SU-DHL-6 (cell line): ENCODE results near the gene ZFHX3.

Source experiments
- H2AFZ ChIP-seq: fragments of 200-600 bp; sonication (generic); 2 replicates; pipeline ENCODE4 v1.6.1; 2014; ENCODE audit warnings: low read depth, mild to moderate bottlenecking, moderate library complexity, mixed read lengths, antibody characterized with exemption, low read length; ENCODE audit not compliant: severe bottlenecking
- H3F3A ChIP-seq: fragments of 200-600 bp; shearing (Covaris generic); 2 replicates; pipeline ENCODE4 v1.6.0; 2016; ENCODE audit warnings: antibody characterized with exemption, mild to moderate bottlenecking; ENCODE audit not compliant: insufficient read depth
- H3K27ac ChIP-seq: fragments of 200-600 bp; sonication (generic); 2 replicates; pipeline ENCODE4 v1.5.1; 2016; ENCODE audit warnings: low read depth, mild to moderate bottlenecking, low read length, moderate library complexity, mixed read lengths
- H3K27me3 ChIP-seq: fragments of 200-600 bp; sonication (generic), shearing (Covaris generic); 2 replicates; pipeline ENCODE4 v1.6.0; 2014; ENCODE audit warnings: mild to moderate bottlenecking, low read length
- H3K36me3 ChIP-seq: fragments of 200-600 bp; sonication (generic); 2 replicates; pipeline ENCODE4 v1.6.1; 2014; ENCODE audit warnings: mild to moderate bottlenecking, low read length, mixed read lengths
- H3K4me2 ChIP-seq: fragments of 300-600, 200-600 bp; shearing (Covaris generic), sonication (generic); 2 replicates; pipeline ENCODE4 v1.6.0; 2014; ENCODE audit warnings: low read length, low read depth, mild to moderate bottlenecking; ENCODE audit not compliant: poor library complexity, severe bottlenecking
- H3K4me3 ChIP-seq: fragments of 200-600 bp; sonication (generic); 2 replicates; pipeline ENCODE4 v1.5.1; 2014; ENCODE audit warnings: antibody characterized with exemption, low read length, mild to moderate bottlenecking, mixed read lengths; ENCODE audit not compliant: insufficient read depth, poor library complexity, severe bottlenecking
- H3K79me2 ChIP-seq: fragments of 200-600 bp; sonication (generic); 2 replicates; pipeline ENCODE4 v1.6.1; 2014; ENCODE audit warnings: mild to moderate bottlenecking, low read length, moderate library complexity; ENCODE audit not compliant: insufficient read depth
- H3K9ac ChIP-seq: fragments of 200-600 bp; sonication (generic); 2 replicates; pipeline ENCODE4 v1.7.0; 2014; ENCODE audit warnings: mild to moderate bottlenecking, low read length
- H3K9me2 ChIP-seq: fragments of 200-600 bp; sonication (generic); replicated peaks from 2 replicates; pipeline ENCODE4 v1.6.1; 2014; ENCODE audit warnings: low read length; ENCODE audit not compliant: insufficient read depth
- H3K9me3 ChIP-seq: fragments of 200-600 bp; sonication (generic); 2 replicates; pipeline ENCODE4 v1.6.1; 2014; ENCODE audit warnings: low read length, mixed read lengths; ENCODE audit not compliant: insufficient read depth
- H4K20me1 ChIP-seq: fragments of 200-600 bp; sonication (generic); 2 replicates; pipeline ENCODE4 v1.6.1; 2014; ENCODE audit warnings: low read depth, mild to moderate bottlenecking, antibody characterized with exemption, low read length, moderate library complexity, mixed read lengths
- EZH2phosphoT487 ChIP-seq: fragments of 200-600 bp; sonication (generic), shearing (Covaris generic); conservative IDR thresholded peaks from 2 replicates; pipeline ENCODE4 v1.6.1; 2018; ENCODE audit warnings: mild to moderate bottlenecking, antibody characterized with exemption, low read length, moderate library complexity, mixed read lengths
- TF ChIP-seq, protein P1 (sequence below): fragments of 200-600 bp; sonication (generic); IDR thresholded peaks from one replicate; pipeline ENCODE4 v1.5.1; 2017; ENCODE audit warnings: antibody characterized with exemption, mild to moderate bottlenecking, low read length, moderate library complexity; ENCODE audit not compliant: insufficient read depth, poor library complexity, severe bottlenecking

The ZFHX3 gene

DNA sequence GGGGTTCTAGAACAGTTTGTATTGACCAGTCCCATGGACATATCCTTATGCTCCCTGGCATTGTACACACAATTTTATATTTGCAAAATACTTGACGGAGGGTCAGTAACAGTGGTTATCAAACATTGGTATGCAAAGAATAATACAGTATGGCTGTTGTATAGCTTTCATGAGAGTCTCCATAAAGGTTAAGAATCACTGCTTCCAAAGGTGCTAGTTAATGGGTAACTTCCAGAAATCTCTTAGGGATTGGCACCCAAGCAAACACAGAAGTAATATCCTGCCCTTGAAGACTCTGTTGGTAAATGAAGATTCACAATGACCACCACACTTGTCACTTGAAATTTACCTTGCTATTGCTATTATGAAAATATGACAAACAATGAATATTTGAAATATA, 239.2 kb downstream of the ZFHX3 start:
- Histone ChIP-seq H3K27ac (no peak overlapping the region), H3K9me3 (no peaks in the 10 kb centered on the region)

DNA sequence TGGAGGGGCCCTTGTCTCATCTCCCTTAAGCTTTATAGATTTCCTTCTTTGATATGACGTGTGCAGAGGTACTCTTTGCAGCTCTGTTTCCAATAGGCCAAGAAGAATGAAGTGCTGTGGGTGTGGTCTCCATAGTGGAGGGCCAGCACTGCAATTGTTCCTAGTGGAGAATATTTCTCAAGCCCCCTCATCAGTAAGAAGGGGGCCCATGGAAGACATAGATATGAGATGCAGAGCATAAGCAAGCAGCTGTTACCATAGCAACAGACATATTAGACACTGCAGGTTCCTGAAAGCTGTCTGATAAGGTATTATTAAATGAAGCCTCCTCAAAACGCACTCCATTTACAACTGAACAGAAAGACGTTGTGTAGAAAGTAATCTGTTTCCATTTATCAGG, 240.7 kb downstream of the ZFHX3 start:
- Histone ChIP-seq H3K27me3 (no peaks in the 10 kb centered on the region), H4K20me1 (no peaks in the 10 kb centered on the region), H3K9me2 (no peaks in the 10 kb centered on the region), H3K79me2 (no peaks in the 10 kb centered on the region), H3K9ac (no peak overlapping the region), H3K27ac (no peak overlapping the region), H3K9me3 (no peaks in the 10 kb centered on the region), H3F3A (no peaks in the 10 kb centered on the region), H3K4me2 (no peak overlapping the region), H3K4me3 (no peak overlapping the region), H2AFZ (no peak overlapping the region), H3K36me3 (no peaks in the 10 kb centered on the region)
- TF ChIP-seq, protein P1, sequence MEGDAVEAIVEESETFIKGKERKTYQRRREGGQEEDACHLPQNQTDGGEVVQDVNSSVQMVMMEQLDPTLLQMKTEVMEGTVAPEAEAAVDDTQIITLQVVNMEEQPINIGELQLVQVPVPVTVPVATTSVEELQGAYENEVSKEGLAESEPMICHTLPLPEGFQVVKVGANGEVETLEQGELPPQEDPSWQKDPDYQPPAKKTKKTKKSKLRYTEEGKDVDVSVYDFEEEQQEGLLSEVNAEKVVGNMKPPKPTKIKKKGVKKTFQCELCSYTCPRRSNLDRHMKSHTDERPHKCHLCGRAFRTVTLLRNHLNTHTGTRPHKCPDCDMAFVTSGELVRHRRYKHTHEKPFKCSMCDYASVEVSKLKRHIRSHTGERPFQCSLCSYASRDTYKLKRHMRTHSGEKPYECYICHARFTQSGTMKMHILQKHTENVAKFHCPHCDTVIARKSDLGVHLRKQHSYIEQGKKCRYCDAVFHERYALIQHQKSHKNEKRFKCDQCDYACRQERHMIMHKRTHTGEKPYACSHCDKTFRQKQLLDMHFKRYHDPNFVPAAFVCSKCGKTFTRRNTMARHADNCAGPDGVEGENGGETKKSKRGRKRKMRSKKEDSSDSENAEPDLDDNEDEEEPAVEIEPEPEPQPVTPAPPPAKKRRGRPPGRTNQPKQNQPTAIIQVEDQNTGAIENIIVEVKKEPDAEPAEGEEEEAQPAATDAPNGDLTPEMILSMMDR = no peak
- TF ChIP-seq EZH2phosphoT487 = no peak

More for the DNA sequence above, 239.2 kb downstream of the ZFHX3 start:
- Histone ChIP-seq H3K9me2 (no peaks in the 10 kb centered on the region), H3F3A (no peaks in the 10 kb centered on the region), H2AFZ (no peak overlapping the region), H4K20me1 (no peaks in the 10 kb centered on the region), H3K9ac (no peak overlapping the region), H3K36me3 (no peaks in the 10 kb centered on the region), H3K4me3 (no peak overlapping the region), H3K79me2 (no peaks in the 10 kb centered on the region), H3K4me2 (no peak overlapping the region), H3K27me3 (no peaks in the 10 kb centered on the region)
- TF ChIP-seq EZH2phosphoT487 = no peak
- TF ChIP-seq, protein P1 = no peak

DNA sequence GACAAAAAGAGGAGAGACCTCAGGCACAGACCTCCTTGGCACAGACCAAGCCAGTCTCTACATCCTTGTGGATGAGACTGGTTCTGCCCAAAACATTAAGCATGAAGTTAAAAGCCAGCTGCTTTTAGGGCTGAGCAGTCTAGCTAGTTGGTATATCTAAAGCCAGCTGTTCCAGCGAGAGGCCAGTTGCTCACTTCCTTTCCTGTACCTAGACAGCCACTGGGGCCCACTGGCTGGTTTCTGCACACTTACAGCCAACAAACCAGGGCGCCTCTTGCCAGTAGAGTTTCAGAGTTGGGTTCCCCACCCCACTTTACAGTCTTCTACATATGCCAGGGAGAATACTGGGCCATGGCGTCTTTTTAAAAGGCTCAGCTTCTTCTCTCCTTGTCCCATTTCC, 242.4 kb downstream of the ZFHX3 start:
- H3K4me3 ChIP-seq = no peak overlapping the region
- H3K27me3 ChIP-seq = no peaks in the 10 kb centered on the region
- H3K4me2 ChIP-seq = no peak overlapping the region
- H3K9me3 ChIP-seq = no peaks in the 10 kb centered on the region
- H3K9me2 ChIP-seq = no peaks in the 10 kb centered on the region
- TF ChIP-seq, protein P1 = no peak
- TF ChIP-seq EZH2phosphoT487 = no peak
- H2AFZ ChIP-seq = no peak overlapping the region
- H3F3A ChIP-seq = no peaks in the 10 kb centered on the region
- H3K9ac ChIP-seq = no peak overlapping the region
- H4K20me1 ChIP-seq = no peaks in the 10 kb centered on the region
- no peak overlapping the region for H3K27ac ChIP-seq
- no peaks in the 10 kb centered on the region for H3K79me2 ChIP-seq
- H3K36me3 ChIP-seq = no peaks in the 10 kb centered on the region
